GM12878 (cell line): Measurements from ENCODE around the gene MDH1.

ENCODE experiments used
- CREM ChIP-seq: IDR thresholded peaks from 2 replicates; pipeline ENCODE4 v1.6.1; 2014; ENCODE audit warnings: antibody characterized with exemption, low read depth
- ESRRA ChIP-seq: IDR thresholded peaks from 2 replicates; pipeline ENCODE4 v1.6.1; 2012; ENCODE audit warnings: mild to moderate bottlenecking, low read length, improper control_type of control experiment
- EZH2 ChIP-seq: IDR thresholded peaks from 2 replicates; pipeline ENCODE4 v1.6.1; 2012; ENCODE audit warnings: low read depth, mild to moderate bottlenecking, control low read depth, inconsistent platforms, low read length, borderline replicate concordance; ENCODE audit not compliant: control insufficient read depth
- MTA3 ChIP-seq: IDR thresholded peaks from 2 replicates; pipeline ENCODE4 v1.6.1; 2012; ENCODE audit warnings: low read length, inconsistent platforms, borderline replicate concordance
- POLR2A ChIP-seq: IDR thresholded peaks from 2 replicates; pipeline ENCODE4 v1.6.1; 2011; ENCODE audit warnings: low read depth, mild to moderate bottlenecking, low read length
- TF ChIP-seq, protein P1 (sequence below), 3 experiments: IDR thresholded peaks in 2 of 3; conservative IDR thresholded peaks in 1 of 3; 2 replicates each; pipeline ENCODE4 v1.5.1; 2011; ENCODE audit warnings: low read depth in 3 of 3, low read length in 3 of 3, mild to moderate bottlenecking in 3 of 3, control low read depth in 2 of 3, moderate library complexity in 2 of 3, inconsistent platforms in 1 of 3, mixed read lengths in 1 of 3; ENCODE audit not compliant: control insufficient read depth in 2 of 3, insufficient read depth in 1 of 3; ENCODE audit errors: extremely low read depth in 1 of 3
- TF ChIP-seq, protein P2 (sequence below): IDR thresholded peaks from 2 replicates; pipeline ENCODE4 v1.6.1; 2012; ENCODE audit warnings: low read length, inconsistent platforms
- TF ChIP-seq, protein P3 (sequence below): fragments of 450-650 bp; IDR thresholded peaks from 2 replicates; pipeline ENCODE4 v1.6.1; 2018; ENCODE audit warnings: borderline replicate concordance, mild to moderate bottlenecking; ENCODE audit not compliant: partially characterized antibody
- TF ChIP-seq, protein P4 (sequence below): IDR thresholded peaks from 2 replicates; pipeline ENCODE4 v1.6.1; 2012; ENCODE audit warnings: low read depth, low read length, improper control_type of control experiment
- TF ChIP-seq, protein P5 (sequence below): IDR thresholded peaks from 2 replicates; pipeline ENCODE4 v1.6.1; 2011; ENCODE audit warnings: borderline replicate concordance, low read depth, mild to moderate bottlenecking, moderate library complexity, low read length; ENCODE audit not compliant: insufficient read depth, poor library complexity, severe bottlenecking

DNA sequence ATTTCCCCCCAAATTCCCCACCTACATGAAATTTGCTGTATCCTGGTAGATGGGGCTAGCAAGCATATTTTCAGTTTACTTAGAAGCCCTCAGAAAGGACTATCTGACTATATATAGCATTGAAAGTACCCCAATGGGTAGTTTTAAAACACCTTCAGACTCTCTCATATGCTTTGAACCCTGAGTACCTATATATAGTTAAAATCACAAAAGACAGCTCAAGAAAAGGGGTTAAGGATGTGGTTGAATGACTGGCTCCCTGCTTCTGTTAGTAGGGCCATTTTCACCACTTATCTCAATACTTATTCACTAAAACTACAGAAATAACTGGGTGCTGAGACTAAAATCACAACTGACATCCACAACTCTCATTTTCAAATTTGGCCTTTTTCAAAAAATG, 19.0 kb upstream of the MDH1 start:
- TF ChIP-seq EZH2 (no peak), POLR2A (no peak), ESRRA (no peak), CREM (no peak), MTA3 (no peak)
- TF ChIP-seq, protein P1, sequence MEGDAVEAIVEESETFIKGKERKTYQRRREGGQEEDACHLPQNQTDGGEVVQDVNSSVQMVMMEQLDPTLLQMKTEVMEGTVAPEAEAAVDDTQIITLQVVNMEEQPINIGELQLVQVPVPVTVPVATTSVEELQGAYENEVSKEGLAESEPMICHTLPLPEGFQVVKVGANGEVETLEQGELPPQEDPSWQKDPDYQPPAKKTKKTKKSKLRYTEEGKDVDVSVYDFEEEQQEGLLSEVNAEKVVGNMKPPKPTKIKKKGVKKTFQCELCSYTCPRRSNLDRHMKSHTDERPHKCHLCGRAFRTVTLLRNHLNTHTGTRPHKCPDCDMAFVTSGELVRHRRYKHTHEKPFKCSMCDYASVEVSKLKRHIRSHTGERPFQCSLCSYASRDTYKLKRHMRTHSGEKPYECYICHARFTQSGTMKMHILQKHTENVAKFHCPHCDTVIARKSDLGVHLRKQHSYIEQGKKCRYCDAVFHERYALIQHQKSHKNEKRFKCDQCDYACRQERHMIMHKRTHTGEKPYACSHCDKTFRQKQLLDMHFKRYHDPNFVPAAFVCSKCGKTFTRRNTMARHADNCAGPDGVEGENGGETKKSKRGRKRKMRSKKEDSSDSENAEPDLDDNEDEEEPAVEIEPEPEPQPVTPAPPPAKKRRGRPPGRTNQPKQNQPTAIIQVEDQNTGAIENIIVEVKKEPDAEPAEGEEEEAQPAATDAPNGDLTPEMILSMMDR (IDR thresholded peaks at IDR 0.05 in 2 of 3, conservative IDR thresholded peaks at IDR 0.05 in 1 of 3; ENCODE audit: control insufficient read depth in 2 of 3, extremely low read depth in 1 of 3, insufficient read depth in 1 of 3, low read depth in 3 of 3, low read length in 3 of 3): no peak
- TF ChIP-seq, protein P2, sequence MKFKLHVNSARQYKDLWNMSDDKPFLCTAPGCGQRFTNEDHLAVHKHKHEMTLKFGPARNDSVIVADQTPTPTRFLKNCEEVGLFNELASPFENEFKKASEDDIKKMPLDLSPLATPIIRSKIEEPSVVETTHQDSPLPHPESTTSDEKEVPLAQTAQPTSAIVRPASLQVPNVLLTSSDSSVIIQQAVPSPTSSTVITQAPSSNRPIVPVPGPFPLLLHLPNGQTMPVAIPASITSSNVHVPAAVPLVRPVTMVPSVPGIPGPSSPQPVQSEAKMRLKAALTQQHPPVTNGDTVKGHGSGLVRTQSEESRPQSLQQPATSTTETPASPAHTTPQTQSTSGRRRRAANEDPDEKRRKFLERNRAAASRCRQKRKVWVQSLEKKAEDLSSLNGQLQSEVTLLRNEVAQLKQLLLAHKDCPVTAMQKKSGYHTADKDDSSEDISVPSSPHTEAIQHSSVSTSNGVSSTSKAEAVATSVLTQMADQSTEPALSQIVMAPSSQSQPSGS: no peak; the same call in 1 of the 2 replicates
- TF ChIP-seq, protein P3, sequence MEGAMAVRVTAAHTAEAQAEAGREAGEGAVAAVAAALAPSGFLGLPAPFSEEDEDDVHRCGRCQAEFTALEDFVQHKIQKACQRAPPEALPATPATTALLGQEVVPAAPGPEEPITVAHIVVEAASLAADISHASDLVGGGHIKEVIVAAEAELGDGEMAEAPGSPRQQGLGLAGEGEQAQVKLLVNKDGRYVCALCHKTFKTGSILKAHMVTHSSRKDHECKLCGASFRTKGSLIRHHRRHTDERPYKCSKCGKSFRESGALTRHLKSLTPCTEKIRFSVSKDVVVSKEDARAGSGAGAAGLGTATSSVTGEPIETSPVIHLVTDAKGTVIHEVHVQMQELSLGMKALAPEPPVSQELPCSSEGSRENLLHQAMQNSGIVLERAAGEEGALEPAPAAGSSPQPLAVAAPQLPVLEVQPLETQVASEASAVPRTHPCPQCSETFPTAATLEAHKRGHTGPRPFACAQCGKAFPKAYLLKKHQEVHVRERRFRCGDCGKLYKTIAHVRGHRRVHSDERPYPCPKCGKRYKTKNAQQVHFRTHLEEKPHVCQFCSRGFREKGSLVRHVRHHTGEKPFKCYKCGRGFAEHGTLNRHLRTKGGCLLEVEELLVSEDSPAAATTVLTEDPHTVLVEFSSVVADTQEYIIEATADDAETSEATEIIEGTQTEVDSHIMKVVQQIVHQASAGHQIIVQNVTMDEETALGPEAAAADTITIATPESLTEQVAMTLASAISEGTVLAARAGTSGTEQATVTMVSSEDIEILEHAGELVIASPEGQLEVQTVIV: no peak
- TF ChIP-seq, protein P4, sequence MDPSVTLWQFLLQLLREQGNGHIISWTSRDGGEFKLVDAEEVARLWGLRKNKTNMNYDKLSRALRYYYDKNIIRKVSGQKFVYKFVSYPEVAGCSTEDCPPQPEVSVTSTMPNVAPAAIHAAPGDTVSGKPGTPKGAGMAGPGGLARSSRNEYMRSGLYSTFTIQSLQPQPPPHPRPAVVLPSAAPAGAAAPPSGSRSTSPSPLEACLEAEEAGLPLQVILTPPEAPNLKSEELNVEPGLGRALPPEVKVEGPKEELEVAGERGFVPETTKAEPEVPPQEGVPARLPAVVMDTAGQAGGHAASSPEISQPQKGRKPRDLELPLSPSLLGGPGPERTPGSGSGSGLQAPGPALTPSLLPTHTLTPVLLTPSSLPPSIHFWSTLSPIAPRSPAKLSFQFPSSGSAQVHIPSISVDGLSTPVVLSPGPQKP: no peak
- TF ChIP-seq, protein P5, sequence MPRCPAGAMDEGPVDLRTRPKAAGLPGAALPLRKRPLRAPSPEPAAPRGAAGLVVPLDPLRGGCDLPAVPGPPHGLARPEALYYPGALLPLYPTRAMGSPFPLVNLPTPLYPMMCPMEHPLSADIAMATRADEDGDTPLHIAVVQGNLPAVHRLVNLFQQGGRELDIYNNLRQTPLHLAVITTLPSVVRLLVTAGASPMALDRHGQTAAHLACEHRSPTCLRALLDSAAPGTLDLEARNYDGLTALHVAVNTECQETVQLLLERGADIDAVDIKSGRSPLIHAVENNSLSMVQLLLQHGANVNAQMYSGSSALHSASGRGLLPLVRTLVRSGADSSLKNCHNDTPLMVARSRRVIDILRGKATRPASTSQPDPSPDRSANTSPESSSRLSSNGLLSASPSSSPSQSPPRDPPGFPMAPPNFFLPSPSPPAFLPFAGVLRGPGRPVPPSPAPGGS: no peak
